Measurements from ENCODE around the gene AFF4.

AFF4 gene

DNA sequence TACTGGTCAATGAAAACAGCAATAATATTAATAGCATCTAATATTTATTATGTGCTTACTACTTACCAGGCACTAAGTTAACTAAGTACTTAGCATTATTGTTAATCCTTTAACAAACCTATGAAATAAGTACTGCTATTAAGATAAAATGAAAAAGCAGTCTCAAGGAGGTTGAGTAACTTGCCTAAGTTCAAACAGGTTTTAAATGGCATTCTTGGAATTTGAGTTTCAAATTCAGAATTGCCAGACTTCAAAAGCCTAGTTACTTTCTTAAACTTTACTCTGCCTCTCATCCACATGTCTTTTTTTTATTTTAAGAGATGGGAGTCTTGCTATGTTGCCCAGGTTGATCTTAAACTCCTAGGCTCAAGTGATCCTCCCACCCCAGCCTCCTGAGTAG lies 73.9 kb downstream of the AFF4 start:
- no peaks in the 10 kb centered on the region for H3K4me1 ChIP-seq (ENCODE audit: control insufficient read depth, insufficient read depth, low read length)
- no peaks in the 10 kb centered on the region for H3K9me3 ChIP-seq (ENCODE audit: control insufficient read depth, insufficient read depth, low read length)
- no peak overlapping the region for H3K27ac ChIP-seq (ENCODE audit: low read length)
- peaks cover 10% of the 10 kb centered on the region; the same call in 1 of the 2 replicates for H3K36me3 ChIP-seq (ENCODE audit: control insufficient read depth, insufficient read depth, low read length)
- DNase-seq (ENCODE audit: low read depth, low spot score) = no peak
- no peak overlapping the region for H3K4me3 ChIP-seq (ENCODE audit: low read length)
- H3K27me3 ChIP-seq (ENCODE audit: control insufficient read depth, insufficient read depth, low read length) = no peaks in the 10 kb centered on the region

- WGBS (ENCODE audit: insufficient coverage, insufficient read length) = no CpG with 5 or more reads among the region's 1 CpG
- Histone ChIP-seq H3K27me3 (ENCODE audit: control insufficient read depth, insufficient read depth, low read length) (no peaks in the 10 kb centered on the region), H3K27ac (ENCODE audit: low read length) (no peak overlapping the region), H3K9me3 (ENCODE audit: control insufficient read depth, insufficient read depth, low read length) (no peaks in the 10 kb centered on the region), H3K36me3 (ENCODE audit: control insufficient read depth, insufficient read depth, low read length) (peaks cover 10% of the 10 kb centered on the region; the same call in 1 of the 2 replicates), H3K4me1 (ENCODE audit: control insufficient read depth, insufficient read depth, low read length) (no peaks in the 10 kb centered on the region), H3K4me3 (ENCODE audit: low read length) (no peak overlapping the region)
- no peak for DNase-seq (ENCODE audit: low read depth, low spot score)
These were observed 76.2 kb downstream of the AFF4 start for GRCh38 chr5:132887283-132887682.

DNA sequence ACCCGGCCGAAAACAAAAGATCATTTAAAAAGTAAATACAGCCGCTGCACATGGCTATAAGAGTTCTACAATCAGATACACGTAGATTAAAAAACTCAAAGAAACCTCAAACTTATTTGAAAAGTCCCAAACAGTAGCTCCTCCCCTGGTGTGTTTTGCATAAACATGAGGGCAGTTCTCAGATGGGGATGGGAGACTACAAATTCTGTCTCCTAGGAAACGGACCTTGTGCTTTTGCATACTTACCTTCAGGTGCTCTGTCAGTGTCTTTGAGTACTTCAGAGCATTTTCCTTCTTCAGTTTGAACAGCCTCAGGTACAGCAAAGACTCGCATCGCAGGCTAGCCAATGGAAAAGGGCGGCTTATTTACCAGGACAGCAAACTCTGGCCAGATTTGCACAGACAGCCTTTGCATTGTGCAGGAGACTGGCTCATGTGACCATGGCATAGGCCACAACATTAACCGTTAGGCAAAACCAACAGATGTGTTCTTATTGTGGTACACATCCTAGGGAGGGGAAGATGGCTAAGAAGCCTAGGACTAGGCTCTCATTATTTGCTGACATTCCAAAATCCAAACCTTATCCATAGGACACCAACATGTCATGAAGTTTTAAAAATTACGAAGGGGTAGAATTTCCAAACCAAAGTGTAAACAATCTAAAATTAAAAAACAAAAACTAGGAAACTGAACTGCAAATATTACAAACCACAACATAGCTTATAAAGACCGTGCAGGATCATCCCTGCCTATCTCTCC lies 77.2 kb downstream of the AFF4 start:
- H3K36me3 ChIP-seq (ENCODE audit: control insufficient read depth, insufficient read depth, low read length) = peaks cover 7% of the 10 kb centered on the region; the same call in 1 of the 2 replicates
- no peak for DNase-seq (ENCODE audit: low read depth, low spot score)
- WGBS (ENCODE audit: insufficient coverage, insufficient read length) = no CpG with 5 or more reads among the region's 11 CpGs
- no peaks in the 10 kb centered on the region for H3K4me1 ChIP-seq (ENCODE audit: control insufficient read depth, insufficient read depth, low read length)
- H3K27ac ChIP-seq (ENCODE audit: low read length) = no peak overlapping the region
- no peaks in the 10 kb centered on the region for H3K27me3 ChIP-seq (ENCODE audit: control insufficient read depth, insufficient read depth, low read length)
- no peak overlapping the region for H3K4me3 ChIP-seq (ENCODE audit: low read length)
- H3K9me3 ChIP-seq (ENCODE audit: control insufficient read depth, insufficient read depth, low read length) = no peaks in the 10 kb centered on the region

GRCh38 chr5:132884548-132884947 lies 78.9 kb downstream of the AFF4 start:
- WGBS (ENCODE audit: insufficient coverage, insufficient read length) = no CpG with 5 or more reads among the region's 2 CpGs
- Histone ChIP-seq H3K36me3 (ENCODE audit: control insufficient read depth, insufficient read depth, low read length) (peaks cover 10% of the 10 kb centered on the region; the same call in 1 of the 2 replicates), H3K9me3 (ENCODE audit: control insufficient read depth, insufficient read depth, low read length) (no peaks in the 10 kb centered on the region), H3K4me3 (ENCODE audit: low read length) (no peak overlapping the region), H3K4me1 (ENCODE audit: control insufficient read depth, insufficient read depth, low read length) (no peaks in the 10 kb centered on the region), H3K27ac (ENCODE audit: low read length) (no peak overlapping the region), H3K27me3 (ENCODE audit: control insufficient read depth, insufficient read depth, low read length) (no peaks in the 10 kb centered on the region)
- DNase-seq (ENCODE audit: low read depth, low spot score) = no peak

- no peak overlapping the region for H3K27ac ChIP-seq (ENCODE audit: low read length)
- no peak overlapping the region for H3K4me3 ChIP-seq (ENCODE audit: low read length)
- H3K4me1 ChIP-seq (ENCODE audit: control insufficient read depth, insufficient read depth, low read length) = no peaks in the 10 kb centered on the region
- DNase-seq (ENCODE audit: low read depth, low spot score) = no peak
- H3K9me3 ChIP-seq (ENCODE audit: control insufficient read depth, insufficient read depth, low read length) = no peaks in the 10 kb centered on the region
- H3K27me3 ChIP-seq (ENCODE audit: control insufficient read depth, insufficient read depth, low read length) = no peaks in the 10 kb centered on the region
- WGBS (ENCODE audit: insufficient coverage, insufficient read length) = 100% methylated on average over 1 of the region's 2 CpGs
- peaks cover 10% of the 10 kb centered on the region; the same call in 1 of the 2 replicates for H3K36me3 ChIP-seq (ENCODE audit: control insufficient read depth, insufficient read depth, low read length)
These were observed 80.1 kb downstream of the AFF4 start for GRCh38 chr5:132883261-132883834.

DNA sequence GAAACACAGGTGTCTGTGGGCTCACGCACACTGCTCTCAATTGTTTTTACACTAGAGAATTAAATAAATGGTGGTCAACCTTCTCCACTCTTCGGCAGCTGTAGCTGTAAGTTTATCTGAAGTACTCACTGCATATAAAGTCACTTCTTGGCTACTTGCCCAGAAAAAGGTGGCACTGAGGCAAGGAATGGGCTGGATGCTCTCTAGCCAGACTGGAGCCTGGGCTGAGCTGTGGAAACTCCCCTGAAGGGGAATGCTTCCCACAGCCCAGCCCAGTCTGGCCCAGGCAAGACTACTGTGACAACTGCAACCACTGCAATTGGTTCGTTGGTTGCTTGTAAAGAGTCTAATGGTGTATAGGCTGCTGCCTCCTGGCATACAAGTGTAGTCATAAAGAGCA lies 85.5 kb downstream of the AFF4 start:
- no peaks in the 10 kb centered on the region for H3K4me1 ChIP-seq (ENCODE audit: control insufficient read depth, insufficient read depth, low read length)
- no CpG with 5 or more reads among the region's 3 CpGs for WGBS (ENCODE audit: insufficient coverage, insufficient read length)
- peaks cover 3% of the 10 kb centered on the region; the same call in 1 of the 2 replicates for H3K36me3 ChIP-seq (ENCODE audit: control insufficient read depth, insufficient read depth, low read length)
- H3K27ac ChIP-seq (ENCODE audit: low read length) = no peak overlapping the region
- DNase-seq (ENCODE audit: low read depth, low spot score) = no peak
- no peaks in the 10 kb centered on the region for H3K27me3 ChIP-seq (ENCODE audit: control insufficient read depth, insufficient read depth, low read length)
- H3K9me3 ChIP-seq (ENCODE audit: control insufficient read depth, insufficient read depth, low read length) = no peaks in the 10 kb centered on the region
- no peak overlapping the region for H3K4me3 ChIP-seq (ENCODE audit: low read length)

DNA sequence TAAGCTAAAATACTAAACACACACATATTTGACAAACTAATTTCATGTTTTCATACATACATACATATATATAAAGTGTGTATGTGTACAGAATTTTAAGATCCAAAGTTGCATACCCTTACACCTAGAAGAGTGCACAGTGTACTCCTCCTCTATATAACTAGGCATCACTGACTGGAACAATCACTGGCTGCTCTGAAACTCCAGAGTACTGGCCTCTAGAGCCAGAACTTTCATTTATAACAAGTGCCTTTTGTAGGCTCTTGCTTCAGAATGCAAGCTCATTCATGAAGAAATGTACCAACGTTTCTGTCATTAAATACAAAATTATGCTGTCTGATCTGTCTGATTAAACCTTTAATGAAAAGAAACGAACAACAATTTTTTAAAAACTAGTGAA lies 86.0 kb downstream of the AFF4 start:
- no peak for DNase-seq (ENCODE audit: low read depth, low spot score)
- H3K36me3 ChIP-seq (ENCODE audit: control insufficient read depth, insufficient read depth, low read length) = peaks cover 3% of the 10 kb centered on the region; the same call in 1 of the 2 replicates

GRCh38 chr5:132876020-132876759 lies 87.2 kb downstream of the AFF4 start:
- Histone ChIP-seq H3K9me3 (ENCODE audit: control insufficient read depth, insufficient read depth, low read length) (no peaks in the 10 kb centered on the region), H3K4me3 (ENCODE audit: low read length) (no peak overlapping the region), H3K27ac (ENCODE audit: low read length) (no peak overlapping the region), H3K27me3 (ENCODE audit: control insufficient read depth, insufficient read depth, low read length) (no peaks in the 10 kb centered on the region), H3K36me3 (ENCODE audit: control insufficient read depth, insufficient read depth, low read length) (peaks cover 5% of the 10 kb centered on the region; the same call in 1 of the 2 replicates), H3K4me1 (ENCODE audit: control insufficient read depth, insufficient read depth, low read length) (no peaks in the 10 kb centered on the region)
- no peak for DNase-seq (ENCODE audit: low read depth, low spot score)
- WGBS (ENCODE audit: insufficient coverage, insufficient read length) = no CpG with 5 or more reads among the region's 1 CpG

More for the DNA sequence above, 86.0 kb downstream of the AFF4 start:
- no peak overlapping the region for H3K4me3 ChIP-seq (ENCODE audit: low read length)
- H3K27me3 ChIP-seq (ENCODE audit: control insufficient read depth, insufficient read depth, low read length) = no peaks in the 10 kb centered on the region
- no peak overlapping the region for H3K27ac ChIP-seq (ENCODE audit: low read length)
- no CpG with 5 or more reads among the region's 2 CpGs for WGBS (ENCODE audit: insufficient coverage, insufficient read length)
- H3K9me3 ChIP-seq (ENCODE audit: control insufficient read depth, insufficient read depth, low read length) = no peaks in the 10 kb centered on the region
- H3K4me1 ChIP-seq (ENCODE audit: control insufficient read depth, insufficient read depth, low read length) = no peaks in the 10 kb centered on the region

DNA sequence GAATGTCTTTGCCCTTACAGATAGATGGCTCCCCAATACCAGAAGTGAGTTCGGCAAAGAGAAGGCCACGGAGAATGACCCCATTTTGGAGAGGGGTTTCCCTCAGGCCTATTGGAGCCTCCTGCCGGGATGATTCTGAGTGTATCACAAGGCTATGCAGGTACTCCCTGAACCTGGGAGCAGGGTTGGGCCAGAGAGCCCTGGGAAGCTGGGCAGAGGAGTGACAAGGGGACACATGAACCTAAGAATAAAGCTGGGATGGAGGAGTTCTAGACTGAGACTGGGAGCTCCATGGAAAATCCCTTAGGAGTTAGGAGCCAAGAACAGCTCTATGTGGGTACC lies 89.5 kb downstream of the AFF4 start:
- Histone ChIP-seq H3K4me1 (ENCODE audit: control insufficient read depth, insufficient read depth, low read length) (no peaks in the 10 kb centered on the region), H3K36me3 (ENCODE audit: control insufficient read depth, insufficient read depth, low read length) (peaks cover 2% of the 10 kb centered on the region; the same call in 1 of the 2 replicates), H3K4me3 (ENCODE audit: low read length) (no peak overlapping the region), H3K9me3 (ENCODE audit: control insufficient read depth, insufficient read depth, low read length) (no peaks in the 10 kb centered on the region), H3K27ac (ENCODE audit: low read length) (no peak overlapping the region), H3K27me3 (ENCODE audit: control insufficient read depth, insufficient read depth, low read length) (no peaks in the 10 kb centered on the region)
- DNase-seq (ENCODE audit: low read depth, low spot score) = no peak
- WGBS (ENCODE audit: insufficient coverage, insufficient read length) = no CpG with 5 or more reads among the region's 3 CpGs

GRCh38 chr5:132873119-132873929 lies 90.1 kb downstream of the AFF4 start, which contains the start of gene LEAP2:
TSS of gene LEAP2 (plus strand) at chr5:132873668. CDS start at chr5:132873695, 27 bp downstream.
- WGBS (ENCODE audit: insufficient coverage, insufficient read length) = no CpG with 5 or more reads among the region's 6 CpGs

More at GRCh38 chr5:132873119-132873929, 90.1 kb downstream of the AFF4 start, which contains the start of gene LEAP2:
- Histone ChIP-seq H3K9me3 (ENCODE audit: control insufficient read depth, insufficient read depth, low read length) (no peaks in the 10 kb centered on the region), H3K4me1 (ENCODE audit: control insufficient read depth, insufficient read depth, low read length) (no peaks in the 10 kb centered on the region), H3K27me3 (ENCODE audit: control insufficient read depth, insufficient read depth, low read length) (no peaks in the 10 kb centered on the region), H3K27ac (ENCODE audit: low read length) (no peak within 1 kb of the TSS), H3K4me3 (ENCODE audit: low read length) (no peak within 1 kb of the TSS), H3K36me3 (ENCODE audit: control insufficient read depth, insufficient read depth, low read length) (peaks cover 5% of the 10 kb centered on the region; the same call in 1 of the 2 replicates)
- DNase-seq (ENCODE audit: low read depth, low spot score) = no peak
